C4-2B (cell line): ENCODE results near the gene ZHX3.

Experiments
- H3K27ac ChIP-seq: fragments of 450-650 bp; 2 replicates; pipeline ENCODE4 v1.5.1; 2017
- ZFX ChIP-seq: fragments of 450-650 bp; IDR thresholded peaks from 2 replicates; pipeline ENCODE4 v1.6.1; 2017
- TF ChIP-seq, protein P1 (sequence below): fragments of 450-650 bp; conservative IDR thresholded peaks from 2 replicates; pipeline ENCODE4 v1.5.1; 2017; ENCODE audit warnings: mild to moderate bottlenecking

ZHX3 gene

DNA sequence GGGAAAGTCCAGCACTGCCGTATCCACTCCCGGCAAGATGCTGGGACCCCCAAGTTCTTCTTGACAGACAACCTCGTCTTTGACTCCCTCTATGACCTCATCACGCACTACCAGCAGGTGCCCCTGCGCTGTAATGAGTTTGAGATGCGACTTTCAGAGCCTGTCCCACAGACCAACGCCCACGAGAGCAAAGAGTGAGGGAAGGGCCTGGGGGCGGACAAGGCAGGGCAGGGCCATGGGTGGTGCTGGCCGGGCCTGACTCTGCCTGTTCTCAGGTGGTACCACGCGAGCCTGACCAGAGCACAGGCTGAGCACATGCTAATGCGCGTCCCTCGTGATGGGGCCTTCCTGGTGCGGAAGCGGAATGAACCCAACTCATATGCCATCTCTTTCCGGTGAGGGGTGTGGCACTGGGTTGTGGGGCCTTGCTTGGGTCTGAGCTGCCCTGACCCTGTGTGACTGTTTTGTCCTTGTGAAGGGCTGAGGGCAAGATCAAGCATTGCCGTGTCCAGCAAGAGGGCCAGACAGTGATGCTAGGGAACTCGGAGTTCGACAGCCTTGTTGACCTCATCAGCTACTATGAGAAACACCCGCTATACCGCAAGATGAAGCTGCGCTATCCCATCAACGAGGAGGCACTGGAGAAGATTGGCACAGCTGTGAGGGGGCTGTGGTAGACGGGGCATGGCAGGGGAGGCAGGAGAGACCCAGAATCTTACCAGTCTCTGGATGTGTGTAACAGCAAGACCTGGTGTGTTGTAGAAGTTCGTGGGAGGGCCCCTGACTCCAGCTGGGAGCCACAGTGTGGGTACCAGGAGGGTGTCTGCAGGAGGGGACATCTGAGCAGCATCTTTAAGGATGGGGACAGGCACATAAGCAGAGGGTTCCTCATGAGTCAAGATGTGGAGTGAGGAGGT is 151.1 kb downstream of the ZHX3 start:
- TF ChIP-seq ZFX: no peak
- TF ChIP-seq, protein P1, sequence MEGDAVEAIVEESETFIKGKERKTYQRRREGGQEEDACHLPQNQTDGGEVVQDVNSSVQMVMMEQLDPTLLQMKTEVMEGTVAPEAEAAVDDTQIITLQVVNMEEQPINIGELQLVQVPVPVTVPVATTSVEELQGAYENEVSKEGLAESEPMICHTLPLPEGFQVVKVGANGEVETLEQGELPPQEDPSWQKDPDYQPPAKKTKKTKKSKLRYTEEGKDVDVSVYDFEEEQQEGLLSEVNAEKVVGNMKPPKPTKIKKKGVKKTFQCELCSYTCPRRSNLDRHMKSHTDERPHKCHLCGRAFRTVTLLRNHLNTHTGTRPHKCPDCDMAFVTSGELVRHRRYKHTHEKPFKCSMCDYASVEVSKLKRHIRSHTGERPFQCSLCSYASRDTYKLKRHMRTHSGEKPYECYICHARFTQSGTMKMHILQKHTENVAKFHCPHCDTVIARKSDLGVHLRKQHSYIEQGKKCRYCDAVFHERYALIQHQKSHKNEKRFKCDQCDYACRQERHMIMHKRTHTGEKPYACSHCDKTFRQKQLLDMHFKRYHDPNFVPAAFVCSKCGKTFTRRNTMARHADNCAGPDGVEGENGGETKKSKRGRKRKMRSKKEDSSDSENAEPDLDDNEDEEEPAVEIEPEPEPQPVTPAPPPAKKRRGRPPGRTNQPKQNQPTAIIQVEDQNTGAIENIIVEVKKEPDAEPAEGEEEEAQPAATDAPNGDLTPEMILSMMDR: no peak
- H3K27ac ChIP-seq: no peak overlapping the region

DNA sequence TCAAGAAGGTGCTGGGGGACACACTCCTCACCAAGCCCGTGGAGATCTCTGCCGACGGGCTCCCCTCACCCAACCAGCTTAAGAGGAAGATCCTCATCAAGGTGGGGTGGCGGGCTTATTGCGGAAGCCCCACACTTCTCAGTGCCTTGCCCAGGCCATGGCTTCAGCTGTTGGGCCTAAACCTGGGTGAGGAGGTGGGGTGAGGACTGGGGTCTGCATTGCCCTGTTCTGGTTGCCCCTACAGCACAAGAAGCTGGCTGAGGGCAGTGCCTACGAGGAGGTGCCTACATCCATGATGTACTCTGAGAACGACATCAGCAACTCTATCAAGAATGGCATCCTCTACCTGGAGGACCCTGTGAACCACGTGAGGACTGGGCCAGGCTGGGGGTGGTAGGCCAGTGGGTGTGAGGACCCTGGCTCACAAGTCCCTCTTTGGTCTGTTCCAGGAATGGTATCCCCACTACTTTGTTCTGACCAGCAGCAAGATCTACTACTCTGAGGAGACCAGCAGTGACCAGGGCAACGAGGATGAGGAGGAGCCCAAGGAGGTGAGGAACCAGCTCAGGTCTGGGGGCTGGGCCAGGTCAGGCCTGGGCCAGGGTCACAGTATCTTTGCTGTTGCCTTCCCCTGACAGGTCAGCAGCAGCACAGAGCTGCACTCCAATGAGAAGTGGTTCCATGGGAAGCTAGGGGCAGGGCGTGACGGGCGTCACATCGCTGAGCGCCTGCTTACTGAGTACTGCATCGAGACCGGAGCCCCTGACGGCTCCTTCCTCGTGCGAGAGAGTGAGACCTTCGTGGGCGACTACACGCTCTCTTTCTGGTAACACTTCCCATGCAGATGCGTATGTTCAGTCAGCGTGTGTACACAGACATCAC is 152.3 kb downstream of the ZHX3 start:
- TF ChIP-seq, protein P1: no peak
- TF ChIP-seq ZFX: no peak
- no peak overlapping the region for H3K27ac ChIP-seq

DNA sequence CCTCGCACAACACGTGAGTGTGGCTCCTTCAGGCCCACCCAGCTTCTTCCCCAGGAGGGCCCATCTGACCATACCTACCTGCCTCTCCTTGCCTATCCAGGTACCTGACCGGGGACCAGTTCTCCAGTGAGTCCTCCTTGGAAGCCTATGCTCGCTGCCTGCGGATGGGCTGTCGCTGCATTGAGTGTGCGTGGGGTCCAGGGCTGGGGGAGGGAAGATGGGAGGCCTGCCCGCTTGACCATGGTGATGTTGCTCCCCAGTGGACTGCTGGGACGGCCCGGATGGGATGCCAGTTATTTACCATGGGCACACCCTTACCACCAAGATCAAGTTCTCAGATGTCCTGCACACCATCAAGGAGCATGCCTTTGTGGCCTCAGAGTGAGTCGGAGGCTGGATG is 153.7 kb downstream of the ZHX3 start:
- H3K27ac ChIP-seq: no peak overlapping the region
- no peak for TF ChIP-seq ZFX
- TF ChIP-seq, protein P1: no peak

DNA sequence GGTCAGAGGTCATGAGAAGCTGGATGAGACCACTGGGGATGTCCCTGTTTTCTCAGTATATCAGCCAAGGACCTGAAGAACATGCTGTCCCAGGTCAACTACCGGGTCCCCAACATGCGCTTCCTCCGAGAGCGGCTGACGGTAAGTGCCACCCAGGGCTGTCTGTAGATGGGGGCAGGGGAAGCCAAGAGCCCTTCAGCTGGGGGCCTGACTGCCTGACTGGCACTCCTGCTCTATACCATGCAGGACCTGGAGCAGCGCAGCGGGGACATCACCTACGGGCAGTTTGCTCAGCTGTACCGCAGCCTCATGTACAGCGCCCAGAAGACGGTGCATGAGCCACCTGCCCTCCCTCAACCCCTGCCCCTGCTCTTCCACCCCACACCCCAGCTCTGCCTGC is 155.1 kb downstream of the ZHX3 start:
- TF ChIP-seq, protein P1: no peak
- TF ChIP-seq ZFX: no peak
- 0 out of 2 replicates have a peak overlapping the region, but pooled peaks have one; percentile 5 for H3K27ac ChIP-seq

DNA sequence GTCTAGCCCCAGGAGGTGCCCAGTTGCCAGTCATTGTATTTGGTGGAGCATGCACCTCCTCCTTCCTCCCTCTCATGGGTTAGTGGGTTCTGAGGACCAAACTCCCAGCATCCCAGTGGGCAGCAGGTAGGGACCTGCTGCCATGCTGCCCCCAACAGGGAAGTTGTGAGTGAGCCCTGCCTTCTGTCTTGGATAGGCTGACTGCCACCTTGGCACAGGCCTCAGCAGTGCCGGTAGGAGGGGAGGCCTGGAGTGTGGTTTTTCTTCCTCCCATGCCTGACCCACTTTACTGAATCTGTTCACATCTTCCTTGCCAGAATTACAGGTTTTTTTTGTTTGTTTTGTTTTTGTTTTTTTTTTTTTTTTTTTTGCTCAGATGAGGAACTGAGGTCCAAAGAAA is 155.6 kb downstream of the ZHX3 start:
- TF ChIP-seq, protein P1: no peak
- no peak for TF ChIP-seq ZFX
- peak overlapping the region; percentile 5; the same call in 1 of the 2 replicates for H3K27ac ChIP-seq

DNA sequence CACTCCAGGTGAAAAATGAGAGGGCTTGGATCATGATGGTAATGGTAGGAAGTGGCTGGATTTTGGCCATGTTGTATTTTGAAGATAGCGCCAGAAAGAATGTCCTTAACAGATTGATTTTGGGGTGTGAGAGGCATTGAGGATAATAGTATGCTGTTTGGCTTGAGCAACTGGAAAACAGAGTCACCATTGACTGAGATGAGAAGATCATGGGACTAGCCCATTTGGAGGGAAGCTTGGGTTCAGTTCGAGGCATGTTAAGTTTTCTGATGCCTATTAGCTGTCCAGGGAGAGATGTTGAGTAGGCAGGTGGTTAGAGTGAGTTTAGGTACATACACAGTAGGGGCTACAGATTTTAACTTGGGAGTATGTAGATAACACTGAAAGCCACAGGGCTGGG is 156.8 kb downstream of the ZHX3 start:
- no peak overlapping the region for H3K27ac ChIP-seq
- TF ChIP-seq, protein P1: no peak
- TF ChIP-seq ZFX: no peak

DNA sequence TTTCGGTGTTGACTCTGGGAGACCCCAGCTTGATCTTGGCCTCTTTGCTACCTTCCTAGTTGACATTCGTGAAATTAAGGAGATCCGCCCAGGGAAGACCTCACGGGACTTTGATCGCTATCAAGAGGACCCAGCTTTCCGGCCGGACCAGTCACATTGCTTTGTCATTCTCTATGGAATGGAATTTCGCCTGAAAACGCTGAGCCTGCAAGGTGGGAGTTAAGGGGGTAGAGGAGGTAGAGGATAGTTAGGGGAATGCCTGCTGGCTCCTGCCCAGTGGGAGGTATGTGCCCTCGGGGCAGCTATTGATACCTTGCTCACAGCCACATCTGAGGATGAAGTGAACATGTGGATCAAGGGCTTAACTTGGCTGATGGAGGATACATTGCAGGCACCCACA is 158.0 kb downstream of the ZHX3 start:
- TF ChIP-seq, protein P1: no peak
- no peak for TF ChIP-seq ZFX
- no peak overlapping the region for H3K27ac ChIP-seq
